OCI-LY1 (cell line): ENCODE measurements around the gene AP3B2.

Source experiments
- EZH2 ChIP-seq: fragments of 200-600 bp; sonication (generic), shearing (Covaris generic); IDR thresholded peaks from 2 replicates; pipeline ENCODE4 v1.8.0; 2017; ENCODE audit warnings: borderline replicate concordance, mixed run types, mild to moderate bottlenecking, antibody characterized with exemption, low read length, moderate library complexity, mixed read lengths
- TF ChIP-seq, protein P1 (sequence below): fragments of 200-600 bp; sonication (generic), shearing (Covaris generic); IDR thresholded peaks from 2 replicates; pipeline ENCODE4 v1.5.1; 2017; ENCODE audit warnings: mild to moderate bottlenecking, antibody characterized with exemption, low read length, moderate library complexity, mixed read lengths

- TF ChIP-seq, protein P1, sequence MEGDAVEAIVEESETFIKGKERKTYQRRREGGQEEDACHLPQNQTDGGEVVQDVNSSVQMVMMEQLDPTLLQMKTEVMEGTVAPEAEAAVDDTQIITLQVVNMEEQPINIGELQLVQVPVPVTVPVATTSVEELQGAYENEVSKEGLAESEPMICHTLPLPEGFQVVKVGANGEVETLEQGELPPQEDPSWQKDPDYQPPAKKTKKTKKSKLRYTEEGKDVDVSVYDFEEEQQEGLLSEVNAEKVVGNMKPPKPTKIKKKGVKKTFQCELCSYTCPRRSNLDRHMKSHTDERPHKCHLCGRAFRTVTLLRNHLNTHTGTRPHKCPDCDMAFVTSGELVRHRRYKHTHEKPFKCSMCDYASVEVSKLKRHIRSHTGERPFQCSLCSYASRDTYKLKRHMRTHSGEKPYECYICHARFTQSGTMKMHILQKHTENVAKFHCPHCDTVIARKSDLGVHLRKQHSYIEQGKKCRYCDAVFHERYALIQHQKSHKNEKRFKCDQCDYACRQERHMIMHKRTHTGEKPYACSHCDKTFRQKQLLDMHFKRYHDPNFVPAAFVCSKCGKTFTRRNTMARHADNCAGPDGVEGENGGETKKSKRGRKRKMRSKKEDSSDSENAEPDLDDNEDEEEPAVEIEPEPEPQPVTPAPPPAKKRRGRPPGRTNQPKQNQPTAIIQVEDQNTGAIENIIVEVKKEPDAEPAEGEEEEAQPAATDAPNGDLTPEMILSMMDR: no peak
- TF ChIP-seq EZH2: no peak
These were observed 69.0 kb downstream of the AP3B2 start for GRCh38 chr15:82640672-82641071.
